Vein endothelial cell (primary cell): ENCODE measurements around the gene OPCML. TPM values are rescaled to one million over a fixed set of nuclear protein-coding genes. Genes with fewer than 3 reads are reported as not detected.

Experiments
- small RNA-seq: library from RNA; depleted of rRNA; stranded (forward); fragments of <200 nt; gene quantifications from one replicate; pipeline ENCODE3, GENCODE V24; 2012
- total RNA-seq: library from RNA; depleted of rRNA; stranded (reverse); fragments of >200 nt; gene quantifications from 2 replicates; pipeline ENCODE4 v1.2.3, GENCODE V29; 2012

The OPCML gene
- not detected in 2 replicates for total RNA-seq

DNA sequence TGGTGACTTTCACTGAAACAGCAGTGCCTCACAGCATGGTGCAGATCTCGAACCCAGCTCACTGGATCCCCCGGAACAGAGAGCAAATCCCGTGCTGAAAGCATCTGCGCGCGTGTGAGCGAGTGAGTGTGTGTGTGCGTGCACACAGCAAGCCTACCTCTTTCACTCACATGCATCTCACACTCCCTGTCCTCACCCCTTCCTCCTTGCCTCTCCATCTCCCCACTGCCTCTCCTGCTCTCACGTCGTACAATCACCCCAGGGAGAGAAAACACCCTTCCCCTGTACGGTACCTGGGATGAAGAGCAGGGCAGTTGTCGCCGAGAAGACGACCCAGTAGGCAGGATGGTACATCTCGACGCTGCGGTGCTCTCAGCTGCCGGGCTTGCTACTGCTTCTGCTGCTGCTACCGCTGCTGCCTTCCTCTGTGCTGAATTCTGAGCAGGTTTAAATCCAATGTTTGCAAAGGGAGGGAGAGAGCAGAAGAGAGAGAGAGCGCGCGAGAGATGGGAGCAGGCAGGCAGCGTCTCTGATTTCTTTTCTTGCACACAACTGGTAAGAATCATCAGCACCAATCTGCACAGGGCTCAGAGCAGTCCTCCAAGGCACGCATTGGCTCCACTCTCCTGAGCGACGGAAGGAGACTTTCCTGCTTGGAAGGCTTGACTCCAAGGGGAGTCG is at the start of gene OPCML:
Gene OPCML (minus strand): TSS at position 531 of the 681 bp plus-strand sequence.

Small RNA genes within 50 kb of the gene (small RNA-seq; reads per million reads assigned to genes)
- not detected for gene RF00026
